ENCODE results near the gene NGDN.

Gene NGDN

GRCh38 chr14:23478109-23478759 is 8.7 kb downstream of the NGDN start:
- DNase-seq (ENCODE audit: low read depth): peak; percentile 42

- DNase-seq (ENCODE audit: low read depth): no peak
Measured at GRCh38 chr14:23481362-23481970, 12.0 kb downstream of the NGDN start.

- DNase-seq (ENCODE audit: low read depth): no peak
Measured at GRCh38 chr14:23481979-23482822, 12.7 kb downstream of the NGDN start.

GRCh38 chr14:23482823-23483148 is 13.3 kb downstream of the NGDN start:
- DNase-seq (ENCODE audit: low read depth): no peak

GRCh38 chr14:23483236-23483854 is 13.8 kb downstream of the NGDN start:
- DNase-seq (ENCODE audit: low read depth): no peak

- no peak for DNase-seq (ENCODE audit: low read depth)
Measured at GRCh38 chr14:23485326-23485725, 15.8 kb downstream of the NGDN start.

GRCh38 chr14:23486036-23486435 is 16.5 kb downstream of the NGDN start:
- no peak for DNase-seq (ENCODE audit: low read depth)

GRCh38 chr14:23487216-23487615 is 17.7 kb downstream of the NGDN start:
- DNase-seq (ENCODE audit: low read depth): no peak

- DNase-seq (ENCODE audit: low read depth): no peak
Measured at GRCh38 chr14:23492618-23493272, 23.2 kb downstream of the NGDN start.

- DNase-seq (ENCODE audit: low read depth): no peak
Measured at GRCh38 chr14:23494223-23494622, 24.7 kb downstream of the NGDN start.

GRCh38 chr14:23512156-23512555 is 42.7 kb downstream of the NGDN start:
- no peak for DNase-seq (ENCODE audit: low read depth)

- no peak for DNase-seq (ENCODE audit: low read depth)
Measured at GRCh38 chr14:23513005-23513817, 43.7 kb downstream of the NGDN start.

GRCh38 chr14:23513818-23514643 is 44.5 kb downstream of the NGDN start:
- no peak for DNase-seq (ENCODE audit: low read depth)

GRCh38 chr14:23514644-23514957 is 45.1 kb downstream of the NGDN start:
- DNase-seq (ENCODE audit: low read depth): no peak

- DNase-seq (ENCODE audit: low read depth): no peak
Measured at GRCh38 chr14:23517650-23518326, 48.3 kb downstream of the NGDN start.

GRCh38 chr14:23518709-23519108 is 49.2 kb downstream of the NGDN start:
- no peak for DNase-seq (ENCODE audit: low read depth)

GRCh38 chr14:23520899-23521533 is 51.5 kb downstream of the NGDN start:
- DNase-seq (ENCODE audit: low read depth): no peak

- DNase-seq (ENCODE audit: low read depth): no peak
Measured at GRCh38 chr14:23521785-23522640, 52.5 kb downstream of the NGDN start.
